Measurements from ENCODE around the gene PDE3A.

Gene PDE3A

DNA sequence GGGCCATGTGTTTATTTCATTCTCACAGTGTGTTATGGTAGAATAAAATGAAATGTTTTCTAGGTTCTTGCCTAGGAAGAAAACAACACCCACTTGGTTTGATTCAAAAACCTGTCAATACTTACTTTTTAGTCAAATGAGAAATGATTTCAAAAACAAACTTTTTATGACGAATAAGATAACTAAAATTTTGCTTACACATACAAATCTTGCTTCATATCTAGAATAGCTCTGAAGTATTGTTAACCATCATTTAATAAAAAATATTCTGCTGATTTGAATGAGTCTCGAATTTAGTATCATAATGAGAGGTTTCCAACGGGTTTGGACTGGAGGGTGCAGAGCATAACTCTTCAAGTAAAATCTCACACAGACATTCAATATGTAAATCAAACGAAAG is 350.0 kb downstream of the PDE3A start:
- no peak for DNase-seq (ENCODE audit: low read depth)

DNA sequence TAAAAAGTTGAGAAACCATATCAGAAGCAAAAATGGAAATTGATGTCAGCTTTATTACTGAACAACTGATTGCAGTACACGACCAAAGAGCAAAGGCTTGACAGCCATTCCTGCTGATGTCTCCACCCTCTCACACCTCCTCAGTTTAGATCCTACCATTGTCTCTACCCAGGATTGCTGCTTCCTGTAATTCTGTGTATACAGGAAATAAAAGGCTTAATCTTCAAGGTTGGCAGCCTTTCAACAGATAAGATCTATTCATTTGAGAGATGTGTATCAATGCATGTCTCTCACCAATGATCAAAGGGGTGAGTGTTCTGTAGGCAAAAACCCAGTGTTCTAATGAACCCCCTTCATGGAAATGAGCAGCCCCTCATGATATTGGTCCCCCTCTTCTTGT is 353.8 kb downstream of the PDE3A start:
- no peak for DNase-seq (ENCODE audit: low read depth)

DNA sequence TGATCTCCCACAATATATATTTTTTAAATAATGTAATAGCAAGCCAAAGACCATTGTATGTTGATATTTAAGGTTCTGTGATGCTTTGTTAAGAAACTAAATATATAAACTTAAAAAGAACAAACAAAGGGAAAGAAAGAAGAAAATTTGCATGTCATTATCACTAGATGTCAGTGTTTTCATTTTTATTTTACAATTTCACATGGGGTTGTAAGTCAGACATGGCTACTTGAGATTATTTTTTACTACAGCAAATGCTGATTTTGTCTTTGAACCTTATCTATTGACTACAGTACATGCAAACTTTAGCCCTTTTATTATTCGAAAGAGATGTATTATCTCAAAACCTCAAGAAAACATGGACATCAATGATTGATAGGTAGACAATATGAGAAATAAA is 362.9 kb downstream of the PDE3A start:
- no peak for DNase-seq (ENCODE audit: low read depth)

Measured in stimulated activated CD8-positive, alpha-beta memory T cell treated with anti-CD3 and anti-CD28 coated beads, Interleukin-15, amount 100 ng/mL, for 1 hour (primary cell).